Muscle of leg (tissue), 11 donors: ENCODE measurements around the gene FAXDC2. TPM values are rescaled to one million over a fixed set of nuclear protein-coding genes. Genes with fewer than 3 reads are reported as not detected.
"Not testable (repeated sequence)": the region's sequence is repeated elsewhere in the genome, so short reads cannot be mapped to it uniquely, and the experiment has no call there.

Experiments used
- DNase-seq: peaks from one replicate; pipeline ENCODE4 v3.0.0; 2013
- H3K27ac ChIP-seq: one replicate; pipeline ENCODE4 v1.5.1; 2013; ENCODE audit warnings: mild to moderate bottlenecking, low read length, control low read depth
- H3K27me3 ChIP-seq: one replicate; pipeline ENCODE4 v1.6.1; 2013; ENCODE audit warnings: low read length; ENCODE audit not compliant: control insufficient read depth, insufficient read depth
- H3K36me3 ChIP-seq: one replicate; pipeline ENCODE4 v1.6.1; 2013; ENCODE audit warnings: low read length; ENCODE audit not compliant: control insufficient read depth, insufficient read depth
- H3K4me1 ChIP-seq: one replicate; pipeline ENCODE4 v1.6.1; 2013; ENCODE audit warnings: low read length; ENCODE audit not compliant: control insufficient read depth, insufficient read depth
- H3K4me3 ChIP-seq: one replicate; pipeline ENCODE4 v1.5.1; 2013; ENCODE audit warnings: low read length, control low read depth
- H3K9me3 ChIP-seq: replicated peaks from 2 replicates; pipeline ENCODE4 v1.6.1; 2013; ENCODE audit warnings: low read depth, low read length; ENCODE audit not compliant: control insufficient read depth
- WGBS: methylation state at CpG from one replicate; pipeline ENCODE4 v1.1.5; 2013; ENCODE audit warnings: missing lambda C conversion rate; ENCODE audit not compliant: insufficient coverage; 5-methylcytosine and 5-hydroxymethylcytosine counted together
- polyA plus RNA-seq, 8 donors: library from polyadenylated mRNA; unstranded; fragments of 120-200 nt; gene quantifications; one replicate each; pipeline versions ENCODE4 v1.2.1 to v1.2.3, GENCODE V29; 2013; ENCODE audit warnings: inconsistent platforms in 1 of 8, low replicate concordance in 1 of 8; ENCODE audit not compliant: insufficient read length in 8 of 8, insufficient read depth in 1 of 8
- total RNA-seq: library from RNA; stranded (reverse); fragments of 120-200 nt; gene quantifications from one replicate; pipeline ENCODE4 v1.2.4, GENCODE V29; 2013

The FAXDC2 gene
- total and polyA plus RNA-seq, 9 donors, result 11.1 to 16.5 (median 13.0) TPM

DNA sequence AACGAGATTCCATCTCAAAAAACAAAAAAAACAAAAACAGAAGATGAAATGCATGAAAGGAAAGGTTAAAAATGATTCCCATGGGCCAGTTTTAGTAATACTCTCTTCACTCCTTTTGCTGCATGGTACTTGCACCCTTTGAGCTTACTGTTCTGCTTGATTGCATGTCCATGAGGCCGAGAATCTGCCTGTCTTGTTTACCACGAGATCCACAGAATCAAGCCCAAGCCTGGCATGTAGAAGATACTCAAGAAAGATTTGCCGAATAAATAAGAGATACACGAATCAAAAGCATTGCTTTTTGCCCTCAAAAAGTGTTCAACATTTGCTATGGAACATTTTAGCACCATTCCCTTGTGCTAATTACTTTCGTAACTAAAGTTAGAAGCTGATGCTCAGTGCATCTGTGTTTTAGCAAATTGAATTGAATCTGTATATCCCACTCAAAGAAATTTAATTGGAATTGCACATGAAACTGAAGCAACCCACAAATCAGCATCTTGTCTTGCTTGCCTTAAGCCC lies 1.1 kb downstream of the FAXDC2 start:
- H3K27me3 ChIP-seq, result no peaks in the 10 kb centered on the region
- H3K9me3 ChIP-seq, result no peaks in the 10 kb centered on the region
- H3K4me3 ChIP-seq, result no peak overlapping the region
- no peak for DNase-seq
- peaks cover 2% of the 10 kb centered on the region for H3K36me3 ChIP-seq
- H3K4me1 ChIP-seq, result peaks cover 10% of the 10 kb centered on the region
- peak overlapping the region; percentile 87 for H3K27ac ChIP-seq
- WGBS, result 85% methylated on average over 3 of the region's 6 CpGs

DNA sequence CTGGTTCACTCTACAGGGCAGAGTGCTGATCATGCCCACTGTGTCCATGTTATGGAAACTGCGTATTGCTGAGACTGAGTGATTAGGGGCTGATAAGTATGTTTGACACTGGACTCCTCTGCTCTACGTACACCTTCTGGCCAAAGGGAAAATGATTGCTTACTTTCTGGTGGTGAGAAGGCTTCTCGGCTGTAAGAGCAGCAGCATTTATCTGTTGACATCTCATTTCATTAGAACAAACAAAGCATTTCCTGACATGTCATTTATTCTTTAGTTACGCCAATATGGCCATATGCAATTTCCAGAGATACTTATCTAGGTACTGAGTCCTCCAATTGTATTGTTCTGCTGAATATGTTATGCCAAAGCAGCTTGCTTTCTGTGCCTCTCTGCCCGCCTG lies 5.6 kb downstream of the FAXDC2 start:
- DNase-seq, result no peak
- peaks cover 10% of the 10 kb centered on the region for H3K36me3 ChIP-seq
- no peaks in the 10 kb centered on the region for H3K4me1 ChIP-seq
- no CpG with 5 or more reads among the region's 5 CpGs for WGBS
- H3K27ac ChIP-seq, result no peak overlapping the region
- no peaks in the 10 kb centered on the region for H3K27me3 ChIP-seq
- H3K9me3 ChIP-seq, result no peaks in the 10 kb centered on the region
- H3K4me3 ChIP-seq, result no peak overlapping the region

DNA sequence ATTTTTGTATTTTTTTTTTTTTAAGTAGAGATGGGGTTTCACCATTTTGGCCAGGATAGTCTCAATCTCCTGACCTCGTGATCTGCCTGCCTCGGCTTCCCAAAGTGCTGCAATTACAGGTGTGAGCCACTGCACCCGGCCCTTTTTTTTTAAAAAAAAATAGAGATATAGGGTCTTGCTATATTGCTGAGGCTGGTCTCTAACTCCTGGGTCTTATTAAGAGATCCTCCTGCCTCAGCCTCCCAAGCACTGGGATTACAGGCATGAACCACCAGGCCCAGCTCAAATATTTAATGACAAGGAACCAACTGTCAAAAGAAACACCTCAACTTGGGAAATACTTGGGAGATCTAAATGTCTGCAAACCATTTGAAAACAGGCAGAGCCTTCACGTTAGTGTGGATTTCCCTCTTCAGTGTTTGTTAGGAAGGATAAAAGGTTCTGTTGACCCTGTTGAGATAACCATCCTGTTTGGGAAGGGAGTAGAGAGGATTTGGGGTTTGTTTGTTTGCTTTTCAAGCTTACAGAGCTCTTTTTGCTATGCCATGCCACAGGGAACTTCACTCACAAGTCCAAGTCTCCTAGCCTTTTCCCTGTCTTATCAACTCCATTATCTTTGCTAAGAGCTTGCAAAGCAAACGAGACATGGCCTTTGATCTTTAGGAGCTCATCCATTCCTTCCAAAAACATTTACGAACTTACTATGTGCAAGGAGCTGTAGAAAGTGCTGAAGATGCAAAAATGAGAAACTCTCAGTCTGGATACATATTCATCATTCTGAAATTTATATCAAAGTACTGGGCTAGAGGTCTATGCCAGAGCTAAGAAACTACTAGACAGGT lies 7.5 kb downstream of the FAXDC2 start:
- H3K4me1 ChIP-seq, result no peaks in the 10 kb centered on the region
- H3K36me3 ChIP-seq, result peaks cover 11% of the 10 kb centered on the region
- no peaks in the 10 kb centered on the region for H3K9me3 ChIP-seq

GRCh38 chr5:154841273-154841661 lies 9.1 kb downstream of the FAXDC2 start:
- Histone ChIP-seq H3K36me3 (peaks cover 19% of the 10 kb centered on the region), H3K4me3 (no peak overlapping the region), H3K27me3 (no peaks in the 10 kb centered on the region), H3K27ac (no peak overlapping the region), H3K9me3 (no peaks in the 10 kb centered on the region), H3K4me1 (no peaks in the 10 kb centered on the region)
- DNase-seq, result no peak

More for the DNA sequence above, 7.5 kb downstream of the FAXDC2 start:
- Histone ChIP-seq H3K27me3 (no peaks in the 10 kb centered on the region), H3K27ac (no peak overlapping the region), H3K4me3 (no peak overlapping the region)
- no peak for DNase-seq
- WGBS, result 67% methylated on average over 1 of the region's 6 CpGs

- no peak overlapping the region for H3K4me3 ChIP-seq
- H3K4me1 ChIP-seq, result no peaks in the 10 kb centered on the region
- DNase-seq, result no peak
- H3K27me3 ChIP-seq, result no peaks in the 10 kb centered on the region
- WGBS, result 57% methylated on average over 1 of the region's 6 CpGs
- no peaks in the 10 kb centered on the region for H3K9me3 ChIP-seq
- H3K27ac ChIP-seq, result no peak overlapping the region
- H3K36me3 ChIP-seq, result peaks cover 22% of the 10 kb centered on the region
Measured at GRCh38 chr5:154840435-154841272, 9.7 kb downstream of the FAXDC2 start.

DNA sequence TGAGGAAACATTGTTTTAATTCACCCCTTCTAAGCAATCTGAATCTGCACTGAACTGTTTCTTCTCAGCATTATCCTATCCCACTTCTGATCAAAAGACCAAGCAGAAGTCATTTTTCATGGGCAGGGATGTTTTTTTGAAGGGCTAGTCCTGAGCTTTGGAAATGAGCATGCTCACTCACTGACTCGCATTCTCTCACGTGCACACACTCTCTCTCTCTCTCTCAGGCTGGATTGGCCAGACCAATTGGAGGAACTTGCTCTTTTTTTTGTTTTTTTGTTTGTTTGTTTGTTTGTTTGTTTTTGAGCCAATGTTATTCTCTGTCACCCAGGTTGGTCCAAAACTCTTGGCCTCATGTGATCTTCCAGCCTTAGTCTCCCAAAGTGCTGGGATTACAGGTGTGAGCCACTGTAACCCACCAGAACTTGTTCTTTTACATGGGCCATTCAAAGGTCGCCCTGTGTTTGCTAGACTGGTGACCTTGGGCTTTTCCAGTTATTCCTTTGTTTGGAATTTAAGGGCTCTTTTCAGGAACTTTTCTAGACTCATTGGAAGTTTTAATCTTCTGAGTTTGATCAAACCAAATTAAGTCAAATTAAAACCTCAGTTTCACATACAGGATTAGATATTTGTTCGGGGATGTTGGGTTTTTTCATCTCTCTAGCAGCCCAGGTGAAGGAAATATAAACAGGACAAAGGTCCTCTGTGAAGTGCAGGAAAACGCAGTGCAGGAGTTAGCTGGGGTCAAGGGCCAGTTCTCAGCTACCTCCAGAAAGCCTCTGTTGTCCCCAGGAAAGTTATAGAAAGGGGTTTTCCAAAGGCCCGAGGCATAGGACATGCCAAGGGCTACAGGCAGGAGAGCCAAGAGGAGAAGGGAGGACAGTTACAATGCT lies 13.1 kb downstream of the FAXDC2 start:
- DNase-seq, result no peak
- Histone ChIP-seq H3K27me3 (no peaks in the 10 kb centered on the region), H3K9me3 (no peaks in the 10 kb centered on the region), H3K36me3 (peaks cover 30% of the 10 kb centered on the region), H3K4me3 (no peak overlapping the region), H3K27ac (no peak overlapping the region), H3K4me1 (peaks cover 4% of the 10 kb centered on the region)
- 63% methylated on average over 3 of the region's 6 CpGs for WGBS

DNA sequence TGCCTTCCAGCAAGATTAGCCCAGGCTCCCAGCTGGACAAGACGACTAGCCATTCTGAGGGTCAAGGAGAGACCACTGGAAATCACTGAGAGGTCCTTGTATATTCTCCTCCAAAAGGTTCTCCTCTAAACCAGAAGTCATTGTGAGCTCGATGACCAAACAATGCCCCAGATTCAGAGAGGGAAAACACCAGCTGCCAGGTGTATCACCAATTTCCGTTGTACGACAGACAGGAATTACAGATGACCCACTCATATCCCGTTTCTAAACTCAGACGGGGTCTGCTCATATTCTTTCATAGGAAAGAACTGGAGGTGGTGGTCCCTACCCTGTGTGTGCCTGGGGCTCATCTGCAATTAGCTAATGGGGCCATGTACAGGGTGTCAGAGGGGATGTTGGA lies 14.2 kb downstream of the FAXDC2 start:
- WGBS, result 90% methylated on average over 4 of the region's 6 CpGs
- peaks cover 34% of the 10 kb centered on the region for H3K36me3 ChIP-seq
- no peak for DNase-seq
- H3K9me3 ChIP-seq, result no peaks in the 10 kb centered on the region
- H3K27ac ChIP-seq, result no peak overlapping the region
- H3K27me3 ChIP-seq, result no peaks in the 10 kb centered on the region
- H3K4me1 ChIP-seq, result peaks cover 4% of the 10 kb centered on the region
- H3K4me3 ChIP-seq, result no peak overlapping the region

- not testable (repeated sequence) for H3K4me1 ChIP-seq, H3K27me3 ChIP-seq, DNase-seq, H3K4me3 ChIP-seq, H3K9me3 ChIP-seq, H3K27ac ChIP-seq
- 90% methylated on average over 2 of the region's 9 CpGs for WGBS
- H3K36me3 ChIP-seq, result peaks cover 35% of the 10 kb centered on the region
Measured at GRCh38 chr5:154835701-154836052, 14.7 kb downstream of the FAXDC2 start.

- no peak for DNase-seq
- WGBS, result no CpG with 5 or more reads among the region's 1 CpG
- Histone ChIP-seq H3K4me3 (no peak overlapping the region), H3K27me3 (no peaks in the 10 kb centered on the region), H3K4me1 (peaks cover 22% of the 10 kb centered on the region), H3K36me3 (peaks cover 46% of the 10 kb centered on the region), H3K9me3 (no peaks in the 10 kb centered on the region), H3K27ac (no peak overlapping the region)
Measured at GRCh38 chr5:154834053-154834452, 16.4 kb downstream of the FAXDC2 start.
